K562 (cell line): Measurements from ENCODE around the gene TJP3. TPM values are rescaled to one million over a fixed set of nuclear protein-coding genes. Genes with fewer than 3 reads are reported as not detected.

Experiments
- ATAC-seq: fragments of 200-7000 bp; cut with Tn5 transposase; 3 replicates; pipeline ENCODE4 v1.9.1; 2020; ENCODE audit warnings: moderate library complexity
- BruUV-seq: library from RNA; stranded (reverse); fragments of 400-500 nt; replicated peaks from 2 replicates; lab custom pipeline; 2021; lab: Mats Ljungman, UMichigan
- CTCF ChIA-PET: fragments of 300-600 bp; formaldehyde crosslinking; extraction: SDS; loops from one replicate; lab custom pipeline; 2021; ENCODE audit warnings: low intra/inter-chr PET ratio; lab: Yijun Ruan, JAX
- POLR2A ChIA-PET: fragments of 300-600, 350-650 bp; sonication (Branson Sonifier 250); formaldehyde crosslinking; extraction: SDS; loops from one replicate; lab custom pipeline; 2021; ENCODE audit warnings: antibody characterized with exemption, inconsistent platforms; lab: Yijun Ruan, JAX
- DNase-seq, 4 experiments: peaks; one replicate each; pipeline versions ENCODE4 v3.0.0 to v3.0.0-alpha.2; 2011 to 2018; ENCODE audit warnings: low spot score in 3 of 4, mixed read lengths in 3 of 4; ENCODE audit errors: extremely low read depth in 1 of 4
- FAIRE-seq: peaks from 2 replicates; lab custom pipeline; 2011; peaks lifted over from hg19 to GRCh38; lab: Jason Lieb, UNC
- H2AFZ ChIP-seq: 2 replicates; pipeline ENCODE4 v1.6.0; 2011; ENCODE audit warnings: low read depth, low read length, control low read depth, inconsistent platforms
- H3K27ac ChIP-seq: fragments of 200-600 bp; 3 replicates; pipeline ENCODE4 v1.8.0; 2011; ENCODE audit warnings: low read depth, mild to moderate bottlenecking, control low read depth, inconsistent platforms, low read length, moderate library complexity, mixed read lengths; ENCODE audit errors: extremely low read depth
- H3K27me3 ChIP-seq, 2 experiments: fragments of 300-600 bp in 1 of 2; 2 replicates in 1 of 2; 3 replicates in 1 of 2; pipeline versions ENCODE4 v1.6.0 to v1.8.0; 2011; ENCODE audit warnings: inconsistent platforms in 2 of 2, low read length in 2 of 2, mild to moderate bottlenecking in 1 of 2, mixed read lengths in 1 of 2, moderate library complexity in 1 of 2; ENCODE audit not compliant: control insufficient read depth in 2 of 2, insufficient read depth in 2 of 2
- H3K36me3 ChIP-seq: fragments of 300-600 bp; 3 replicates; pipeline ENCODE4 v1.8.0; 2011; ENCODE audit warnings: mild to moderate bottlenecking, low read length, inconsistent platforms; ENCODE audit not compliant: control insufficient read depth, insufficient read depth
- H3K4me1 ChIP-seq, 2 experiments: fragments of 200-600 bp in 1 of 2; replicated peaks in 1 of 2; 2 replicates in 1 of 2; 3 replicates in 1 of 2; pipeline versions ENCODE4 v1.5.1 to v1.8.0; 2011; ENCODE audit warnings: inconsistent platforms in 2 of 2, low read length in 2 of 2, mild to moderate bottlenecking in 1 of 2, mixed read lengths in 1 of 2, moderate library complexity in 1 of 2; ENCODE audit not compliant: control insufficient read depth in 2 of 2, insufficient read depth in 2 of 2
- H3K4me2 ChIP-seq: 2 replicates; pipeline ENCODE4 v1.6.1; 2011; ENCODE audit warnings: low read length, control low read depth, inconsistent platforms, mixed read lengths; ENCODE audit not compliant: insufficient read depth
- H3K4me3 ChIP-seq: fragments of 200-600 bp; sonication (generic), shearing (Covaris generic); 2 replicates; pipeline ENCODE4 v1.5.1; 2016; ENCODE audit warnings: control low read depth, inconsistent platforms
- H3K79me2 ChIP-seq: fragments of 200-600 bp; 3 replicates; pipeline ENCODE4 v1.8.0; 2011; ENCODE audit warnings: low read length, inconsistent platforms; ENCODE audit not compliant: control insufficient read depth, insufficient read depth
- H3K9ac ChIP-seq, 2 experiments: 2 replicates each; pipeline versions ENCODE4 v1.6.0 to v1.6.1; 2011; ENCODE audit warnings: low read depth in 2 of 2, low read length in 2 of 2, control low read depth in 1 of 2, inconsistent platforms in 1 of 2, mild to moderate bottlenecking in 1 of 2, mixed read lengths in 1 of 2; ENCODE audit not compliant: insufficient read depth in 1 of 2
- H3K9me1 ChIP-seq: one replicate; pipeline ENCODE4 v1.6.0; 2011; ENCODE audit warnings: inconsistent platforms, mild to moderate bottlenecking, low read length, moderate library complexity; ENCODE audit not compliant: control insufficient read depth, insufficient read depth
- H3K9me3 ChIP-seq: replicated peaks from 2 replicates; pipeline ENCODE4 v1.5.1; 2011; ENCODE audit warnings: low read depth, low read length, inconsistent platforms; ENCODE audit not compliant: control insufficient read depth, insufficient read depth
- H4K20me1 ChIP-seq: replicated peaks from 2 replicates; pipeline ENCODE4 v1.6.1; 2011; ENCODE audit warnings: low read length, inconsistent platforms, mixed read lengths; ENCODE audit not compliant: control insufficient read depth, insufficient read depth
- ADNP ChIP-seq: fragments of 200-800 bp; sonication (Bioruptor generic); IDR thresholded peaks from 2 replicates; pipeline ENCODE4 v1.6.1; 2016; ENCODE audit warnings: missing genetic modification characterization, missing compliant biosample characterization
- CBX5 ChIP-seq: IDR thresholded peaks from 2 replicates; pipeline ENCODE4 v1.6.1; 2014; ENCODE audit warnings: low read depth, borderline replicate concordance
- DPF2 ChIP-seq: fragments of 450-650 bp; IDR thresholded peaks from 2 replicates; pipeline ENCODE4 v1.6.1; 2016
- FOXP1 ChIP-seq: sonication (generic); formaldehyde crosslinking; IDR thresholded peaks from 2 replicates; pipeline ENCODE4 v1.8.0; 2022; ENCODE audit warnings: mild to moderate bottlenecking, missing genetic modification reagents
- HNRNPK ChIP-seq: fragments of 200-400 bp; formaldehyde crosslinking; IDR thresholded peaks from one replicate; pipeline ENCODE4 v1.6.1; 2018; ENCODE audit warnings: mild to moderate bottlenecking, low read depth, low read length; ENCODE audit not compliant: poor library complexity, severe bottlenecking
- MEIS2 ChIP-seq: fragments of 450-650 bp; IDR thresholded peaks from 2 replicates; pipeline ENCODE4 v1.6.1; 2014; ENCODE audit warnings: mild to moderate bottlenecking; ENCODE audit not compliant: partially characterized antibody
- PATZ1 ChIP-seq: fragments of 250-450 bp; sonication (Bioruptor Pico); IDR thresholded peaks from 2 replicates; pipeline ENCODE4 v1.5.0; 2020; ENCODE audit warnings: mild to moderate bottlenecking, borderline replicate concordance
- ZNF57 ChIP-seq: fragments of 450-650 bp; formaldehyde crosslinking; IDR thresholded peaks from 2 replicates; pipeline ENCODE4 v1.4.0; 2020; ENCODE audit warnings: mild to moderate bottlenecking, moderate library complexity
- ZNF592 ChIP-seq: fragments of 450-650 bp; IDR thresholded peaks from 2 replicates; pipeline ENCODE4 v1.6.1; 2017; ENCODE audit warnings: antibody characterized with exemption, mild to moderate bottlenecking
- ZNF778 ChIP-seq: fragments of 450-650 bp; formaldehyde crosslinking; IDR thresholded peaks from 2 replicates; pipeline ENCODE4 v1.4.0; 2020; ENCODE audit warnings: mild to moderate bottlenecking, moderate library complexity
- WGBS: fragments of 100-300 bp; shearing (Covaris generic); methylation state at CpG from one replicate; pipeline ENCODE4 v1.1.6; 2016; ENCODE audit warnings: low coverage, mixed read lengths; ENCODE audit not compliant: insufficient coverage; ENCODE audit errors: missing lambda C conversion rate; 5-methylcytosine and 5-hydroxymethylcytosine counted together
- in situ Hi-C: fragments of 300-500 bp; cut with MboI; formaldehyde crosslinking; loops from 4 replicates; pipeline ENCODE4 v1.15.0; 2018; ENCODE audit warnings: inconsistent platforms, mixed read lengths
- intact Hi-C: fragments of 100-400 bp; cut with micrococcal nuclease; formaldehyde crosslinking; loops from 2 replicates; pipeline ENCODE4 v1.14.2; 2022
- polyA plus RNA-seq, 8 experiments: library from polyadenylated mRNA; depleted of rRNA in 4 of 8; stranded (reverse) in 5 of 8; unstranded in 3 of 8; fragments of >200 nt; fragmentation: Nextera tagmentation in 2 of 8; fragmentation: Illumina TruSeq in 1 of 8; extraction: Ambion mirVana in 2 of 8; extraction: Trizol in 1 of 8; gene quantifications; 2 replicates each; pipeline versions ENCODE4 v1.2.1 to v1.2.3, GENCODE V29; 2011 to 2014; ENCODE audit warnings: inconsistent platforms in 1 of 8, missing spikeins in 1 of 8
- total RNA-seq, 7 experiments: library from RNA; depleted of rRNA in 6 of 7; stranded (reverse); fragments of >200 nt in 6 of 7; fragmentation: Illumina TruSeq in 2 of 7; extraction: Trizol in 2 of 7; gene quantifications; 2 replicates each; pipeline versions ENCODE4 v1.2.1 to v1.2.3, GENCODE V29; 2011 to 2021; ENCODE audit warnings: low replicate concordance in 1 of 7

Gene TJP3
- total and polyA plus RNA-seq, 9 of the 15 experiments (the other 6 are each of a cell fraction or from before 2014, with no cell fraction given): 0.11 to 2.4 (median 0.57) TPM; not detected in 1

GRCh38 chr19:3733549-3734309, 25.5 kb downstream of the TJP3 start (continued):
- TF ChIP-seq MEIS2: peak; percentile 70
- TF ChIP-seq ZNF778: no peak
- TF ChIP-seq HNRNPK: no peak
- TF ChIP-seq CBX5: no peak
- no peak for TF ChIP-seq DPF2

- BruUV-seq: no TSS peak
- intact Hi-C loops (no loop called here), in situ Hi-C loops (no loop called here)
- H3K36me3 ChIP-seq: no peaks in the 10 kb centered on the region
- no peak for DNase-seq
- H3K4me3 ChIP-seq: no peak overlapping the region
- no peak overlapping the region for H2AFZ ChIP-seq
- H4K20me1 ChIP-seq: no peaks in the 10 kb centered on the region; the same call in 1 of the 2 replicates
- no peak overlapping the region for H3K27ac ChIP-seq
- CTCF ChIA-PET: no interaction called here
- no peaks in the 10 kb centered on the region for H3K79me2 ChIP-seq
- no peak overlapping the region for H3K4me2 ChIP-seq
- H3K9me1 ChIP-seq: no peaks in the 10 kb centered on the region
- peaks cover 0 to 9% of the 10 kb centered on the region in 2 experiments; a peak in 2 of 5 replicates for H3K27me3 ChIP-seq
- WGBS: 86% methylated on average over 1 of the region's 14 CpGs
- POLR2A ChIA-PET: interaction anchor here (0.6 kb wide), 2 partner anchors 9 to 22 kb away, joined by 3 read pairs; no protein-coding TSS in a partner anchor
- no peak for ATAC-seq
- FAIRE-seq: no peak
- peaks cover 9 to 29% of the 10 kb centered on the region in 2 experiments; a peak in 4 of 5 replicates for H3K4me1 ChIP-seq
- H3K9me3 ChIP-seq: 0 out of 2 replicates have a peak, but pooled peaks cover 4% of the 10 kb centered on the region
- peak overlapping the region in 1 of 2 experiments; percentile 1; a peak in 1 of 4 replicates for H3K9ac ChIP-seq
- TF ChIP-seq ZNF57 (CRISPR knock-in tag): no peak
- no peak for TF ChIP-seq ZNF592
- 0 out of 2 replicates have a peak, but pooled peaks have one; percentile 25 for TF ChIP-seq FOXP1 (CRISPR knock-in tag)
- TF ChIP-seq ADNP (tag): 0 out of 2 replicates have a peak, but pooled peaks have one; percentile 15
- TF ChIP-seq PATZ1 (CRISPR knock-in tag): no peak
Observed at GRCh38 chr19:3734310-3734600, 26.1 kb downstream of the TJP3 start.
